DMS153 (cell line): ENCODE results near the gene TUBB.
"Not testable (repeated sequence)": the region's sequence is repeated elsewhere in the genome, so short reads cannot be mapped to it uniquely, and the experiment has no call there.

ENCODE experiments used
- DNase-seq: peaks from one replicate; lab custom pipeline; 2025; lab: John Stamatoyannopoulos, UW

TUBB gene

GRCh38 chr6:30687659-30688431, 32.3 kb upstream of the TUBB start:
- DNase-seq = no peak

GRCh38 chr6:30688569-30688968, 31.6 kb upstream of the TUBB start:
- no peak for DNase-seq

DNA sequence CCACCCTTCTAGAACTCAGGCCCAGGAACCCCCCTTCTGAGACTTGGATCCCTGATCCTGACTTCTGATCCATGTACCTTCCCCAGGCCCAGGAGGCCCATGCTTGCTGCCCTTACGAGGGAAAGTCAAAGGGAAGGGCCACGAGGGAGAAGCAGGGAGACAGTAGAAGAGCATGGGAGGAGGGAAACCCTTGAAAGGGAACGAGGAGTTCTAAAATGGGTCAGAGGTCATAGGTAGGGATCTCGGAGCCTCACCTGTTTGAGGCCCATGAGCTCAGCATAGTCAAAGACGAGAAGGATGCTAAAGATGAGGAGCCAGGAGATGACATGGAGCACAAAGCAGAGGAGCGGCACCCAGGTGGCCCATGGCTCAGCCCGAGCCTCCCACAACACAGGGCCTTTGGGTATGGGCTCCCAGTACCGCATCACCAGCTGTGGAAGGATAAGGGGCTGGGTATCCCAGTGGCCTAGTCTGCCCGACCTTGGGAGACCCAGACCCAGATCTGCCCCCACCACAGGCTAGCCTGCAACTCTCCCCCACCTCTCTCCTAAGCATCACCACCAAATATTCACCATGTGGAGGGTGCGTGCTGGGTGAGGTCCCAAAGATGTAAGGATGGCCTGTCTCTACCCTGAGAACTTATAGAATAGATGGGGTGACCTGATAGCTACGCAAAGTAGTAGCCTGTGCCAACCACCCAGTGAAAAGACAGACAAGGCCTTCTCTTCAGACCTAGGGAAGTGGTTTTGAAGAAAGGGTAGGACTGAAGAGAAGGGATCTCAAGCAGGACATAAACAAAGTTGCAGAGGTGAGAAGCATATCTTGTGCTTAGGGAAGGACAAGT, 30.9 kb upstream of the TUBB start:
- no peak for DNase-seq

GRCh38 chr6:30689985-30690384, 30.2 kb upstream of the TUBB start:
- no peak for DNase-seq

- peak; percentile 78 for DNase-seq
Measured at GRCh38 chr6:30690403-30691207, 29.5 kb upstream of the TUBB start, which contains the start of gene NRM. Gene NRM, minus strand, starts transcription at chr6:30690984. Its CDS starts 10 bp downstream, at chr6:30690974.

GRCh38 chr6:30691208-30691847, 28.8 kb upstream of the TUBB start:
- DNase-seq = no peak

- no peak for DNase-seq
Measured at GRCh38 chr6:30696432-30696831, 23.7 kb upstream of the TUBB start.

- no peak for DNase-seq
Measured at GRCh38 chr6:30700340-30700739, 19.8 kb upstream of the TUBB start.

DNA sequence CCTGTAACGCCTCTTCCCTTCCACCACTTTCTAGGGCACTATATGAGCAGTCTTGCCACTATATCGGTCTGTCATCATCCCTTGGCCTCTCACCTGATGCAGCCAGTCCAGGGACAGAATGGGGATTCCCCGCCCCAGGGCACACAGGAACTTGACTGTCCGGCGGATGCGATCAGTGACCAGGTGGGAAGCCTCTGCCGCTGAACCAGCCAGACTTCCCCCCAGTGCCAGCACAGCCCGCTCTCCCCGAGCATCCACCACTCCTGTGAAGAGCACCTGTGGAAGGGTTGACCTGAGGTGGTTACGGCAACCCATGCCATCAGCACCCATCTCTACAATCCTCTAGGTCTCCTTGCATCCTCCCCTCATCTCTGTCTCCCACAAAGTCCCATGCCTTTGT, 17.1 kb upstream of the TUBB start:
- no peak for DNase-seq

GRCh38 chr6:30703821-30704220, 16.3 kb upstream of the TUBB start:
- DNase-seq = no peak

DNA sequence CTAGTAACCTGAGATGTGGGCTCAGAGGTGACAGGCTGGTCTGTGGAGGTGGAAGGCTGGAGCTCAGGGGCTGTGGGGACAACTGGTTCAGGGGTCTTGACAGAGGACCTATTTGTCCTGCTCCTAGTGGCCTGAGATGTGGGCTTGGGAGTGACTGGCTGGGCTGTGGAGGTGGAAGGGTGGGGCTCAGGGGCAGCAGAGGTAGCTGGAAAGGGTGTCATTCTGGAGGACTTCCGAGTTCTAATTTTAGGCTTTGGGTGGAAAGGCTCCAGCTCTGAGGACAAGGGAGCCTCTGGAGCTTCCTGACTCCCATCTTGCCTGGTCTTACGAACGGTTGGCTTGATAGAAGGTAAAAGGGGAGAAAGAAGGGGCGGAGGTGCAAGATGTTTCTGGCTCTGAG, 14.5 kb upstream of the TUBB start:
- DNase-seq = no peak

DNA sequence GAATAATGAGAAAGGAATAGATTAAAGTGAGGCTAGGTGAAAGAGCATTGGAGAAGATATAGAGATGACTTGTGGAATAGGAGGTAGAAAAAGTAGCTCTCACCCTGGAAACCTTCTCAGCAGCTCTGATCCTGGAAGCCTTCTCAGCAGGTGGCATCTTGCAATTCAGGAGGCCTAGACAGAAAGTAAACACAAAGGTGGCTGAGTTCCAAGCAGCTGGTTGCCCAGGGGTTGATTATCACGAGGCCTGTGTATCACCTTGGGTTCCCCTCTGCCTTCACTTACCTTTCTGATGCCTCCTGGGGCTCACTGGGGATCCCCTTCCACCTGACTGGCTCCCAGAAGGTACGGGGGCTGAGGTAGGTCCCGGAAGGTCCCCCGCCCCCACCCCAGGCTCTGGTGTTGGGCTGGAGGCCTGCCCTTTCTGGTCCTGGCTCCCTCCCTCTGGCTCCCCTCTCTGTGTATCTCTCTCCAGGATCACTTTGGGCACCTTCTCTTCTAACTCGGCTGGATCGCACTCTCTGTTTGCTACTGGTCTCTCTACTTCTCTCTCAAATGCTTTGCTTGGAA, 12.8 kb upstream of the TUBB start:
- DNase-seq = peak; percentile 41

DNA sequence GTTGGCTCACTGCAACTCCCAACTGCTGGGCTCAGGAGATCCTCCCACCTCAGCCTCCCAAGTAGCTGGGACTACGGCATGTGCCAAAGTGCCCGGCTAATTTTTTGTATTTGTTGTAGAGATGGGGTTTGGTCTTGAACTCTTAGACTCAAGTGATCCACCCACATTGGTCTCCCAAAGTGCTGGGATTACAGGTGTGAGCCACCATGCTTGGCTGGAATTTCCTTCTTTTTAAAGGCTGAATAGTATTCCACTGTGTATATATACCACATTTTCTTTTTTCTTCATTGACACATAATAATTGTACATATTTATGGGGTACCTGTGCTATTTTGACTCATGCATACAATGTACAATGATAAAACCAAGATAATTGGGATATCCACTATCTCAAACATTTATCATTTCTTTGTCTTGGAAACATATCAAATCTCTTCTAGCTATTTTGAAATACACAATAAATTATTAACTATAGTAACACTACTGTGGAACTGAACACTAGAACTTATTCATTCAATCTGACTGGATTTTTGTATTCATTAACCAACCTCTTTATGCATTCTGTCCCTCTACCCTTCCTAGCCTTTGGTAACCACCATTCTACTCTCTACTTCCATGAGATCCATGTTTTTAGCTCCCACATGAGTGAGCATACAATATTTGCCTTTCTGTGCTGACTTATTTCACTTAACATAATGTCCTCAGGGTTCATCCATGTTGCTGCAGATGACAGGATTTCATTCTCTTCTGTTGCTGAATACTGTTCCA, 10.9 kb upstream of the TUBB start:
- no peak for DNase-seq

GRCh38 chr6:30711758-30712380, 8.3 kb upstream of the TUBB start:
- no peak for DNase-seq

- no peak for DNase-seq
Measured at GRCh38 chr6:30712441-30712945, 7.7 kb upstream of the TUBB start.

DNA sequence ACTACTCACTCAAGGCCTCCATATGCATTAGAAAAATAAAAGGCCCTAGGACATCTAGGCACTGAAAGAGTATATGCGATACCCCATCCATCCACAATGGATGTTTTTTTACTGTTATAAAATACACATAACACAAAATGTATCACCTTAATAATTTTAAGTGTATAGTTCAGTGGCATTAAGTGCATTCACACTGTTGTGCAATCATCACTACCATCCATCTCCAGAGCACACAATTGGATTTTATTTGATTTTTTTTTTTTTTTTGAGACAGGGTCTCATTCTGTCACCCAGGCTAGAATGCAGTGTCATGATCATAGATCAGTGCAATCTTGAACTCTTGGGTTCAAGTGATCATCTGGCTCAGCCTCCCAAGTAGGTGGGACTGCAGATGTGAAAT, 5.9 kb upstream of the TUBB start:
- no peak for DNase-seq

DNA sequence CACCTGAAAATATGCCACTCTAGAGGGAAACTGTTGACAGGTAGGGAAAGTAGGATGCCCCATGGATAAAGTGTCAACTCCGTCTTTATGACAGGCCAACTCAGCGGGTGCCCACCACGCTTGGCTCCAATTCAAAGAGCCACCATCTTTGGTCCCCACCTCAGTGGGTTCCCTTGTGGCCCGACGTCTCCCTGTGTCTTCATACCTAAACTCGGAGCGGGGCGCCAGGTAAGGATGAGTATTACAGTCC, 3.3 kb upstream of the TUBB start:
- no peak for DNase-seq

GRCh38 chr6:30717129-30717844, 2.9 kb upstream of the TUBB start, which contains the start of gene MDC1:
Gene MDC1, minus strand, starts transcription at chr6:30717281. Its CDS starts 2,106 bp downstream, at chr6:30715175.
- peak; percentile 100 for DNase-seq

DNA sequence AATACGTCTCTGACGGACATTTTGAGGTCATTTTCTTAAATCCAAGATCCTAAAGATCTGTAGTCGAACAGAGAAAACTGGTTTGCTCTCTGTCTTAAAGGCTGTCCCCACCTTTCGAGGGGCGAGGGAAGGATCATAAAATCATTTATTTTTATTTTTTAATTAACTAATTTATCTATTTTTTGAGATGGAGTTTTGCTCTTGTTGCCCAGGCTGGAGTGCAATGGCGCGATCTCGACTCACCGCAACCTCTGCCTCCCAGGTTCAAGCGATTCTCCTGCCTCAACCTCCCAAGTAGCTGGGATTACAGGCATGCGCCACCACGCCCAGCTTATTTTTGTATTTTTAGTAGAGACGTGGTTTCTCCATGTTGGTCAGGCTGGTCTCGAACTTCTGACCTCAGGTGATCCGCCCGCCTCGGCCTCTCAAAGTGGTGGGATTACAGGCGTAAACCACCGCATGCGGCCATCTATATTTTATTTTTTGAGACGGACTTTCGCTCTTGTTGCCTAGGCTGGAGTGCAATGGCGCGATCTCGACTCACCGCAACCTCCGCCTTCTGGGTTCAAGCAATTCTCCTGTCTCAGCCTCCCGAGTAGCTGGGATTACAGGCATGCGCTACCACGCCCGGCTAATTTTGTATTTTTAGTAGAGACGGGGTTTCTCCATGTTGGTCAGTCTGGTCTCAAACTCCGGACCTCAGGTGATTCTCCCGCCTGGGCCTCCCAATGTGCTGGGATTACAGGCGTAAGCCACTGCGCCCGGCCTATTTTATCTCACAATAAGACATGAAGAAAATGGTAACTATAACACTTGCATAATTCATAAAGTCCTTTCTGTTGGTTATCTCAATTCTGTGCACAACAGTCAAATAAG, 2.1 kb upstream of the TUBB start:
- DNase-seq = not testable (repeated sequence)
